Activated T-helper 9 cell treated with anti-CD3 and anti-CD28 coated beads, Interleukin-2, amount 50 U/mL, for 16 hours (primary cell): ENCODE results near the gene HYAL2.

ENCODE experiments used
- DNase-seq: peaks from one replicate; pipeline ENCODE4 v3.0.0-alpha.2; 2020; ENCODE audit warnings: low read depth

Gene HYAL2

DNA sequence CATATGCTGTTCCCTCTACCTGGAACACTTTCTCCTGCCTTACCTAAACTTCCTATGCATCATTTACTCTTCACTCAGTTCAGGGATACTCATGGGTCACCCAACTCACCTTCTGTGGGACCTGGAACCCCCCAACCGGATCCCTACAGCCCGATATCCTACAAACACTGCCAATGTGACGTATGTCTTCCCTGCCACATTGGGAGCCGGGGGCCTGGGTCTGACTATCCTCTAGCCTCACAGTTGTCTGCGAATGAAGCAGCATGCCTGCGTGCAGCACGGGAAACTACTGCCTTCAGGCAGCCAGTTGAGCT, 27.6 kb upstream of the HYAL2 start:
- DNase-seq = no peak

DNA sequence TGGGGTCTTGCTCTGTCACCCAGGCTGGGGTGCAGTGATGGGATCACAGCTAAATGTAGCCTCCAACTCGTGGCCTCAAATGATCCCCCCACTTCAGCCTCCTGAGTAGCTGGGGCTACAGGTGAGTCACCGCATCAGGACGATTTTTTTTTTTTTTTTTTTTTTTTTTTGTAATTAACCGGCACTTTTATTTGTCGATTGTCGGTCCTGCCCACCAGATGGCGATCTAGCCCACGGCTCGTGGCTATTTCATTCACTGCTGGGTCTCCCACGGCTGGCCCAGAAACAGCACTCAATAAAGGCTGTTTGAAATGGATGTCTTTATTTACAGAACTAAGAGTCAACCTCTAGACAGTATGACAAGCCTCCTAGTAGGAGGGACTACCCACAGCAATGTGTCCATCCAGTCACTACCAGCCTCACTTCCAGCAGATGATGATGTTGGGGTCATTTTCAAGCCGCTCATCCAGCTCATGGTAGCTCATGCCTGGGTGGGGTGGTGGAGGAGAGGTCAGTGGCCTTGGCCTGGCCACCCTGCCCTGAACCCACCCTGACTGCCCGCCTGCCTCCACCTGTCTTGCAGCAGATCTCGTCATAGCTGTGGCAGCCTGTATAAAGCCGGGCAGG, 24.8 kb upstream of the HYAL2 start:
- DNase-seq = peak; percentile 63

DNA sequence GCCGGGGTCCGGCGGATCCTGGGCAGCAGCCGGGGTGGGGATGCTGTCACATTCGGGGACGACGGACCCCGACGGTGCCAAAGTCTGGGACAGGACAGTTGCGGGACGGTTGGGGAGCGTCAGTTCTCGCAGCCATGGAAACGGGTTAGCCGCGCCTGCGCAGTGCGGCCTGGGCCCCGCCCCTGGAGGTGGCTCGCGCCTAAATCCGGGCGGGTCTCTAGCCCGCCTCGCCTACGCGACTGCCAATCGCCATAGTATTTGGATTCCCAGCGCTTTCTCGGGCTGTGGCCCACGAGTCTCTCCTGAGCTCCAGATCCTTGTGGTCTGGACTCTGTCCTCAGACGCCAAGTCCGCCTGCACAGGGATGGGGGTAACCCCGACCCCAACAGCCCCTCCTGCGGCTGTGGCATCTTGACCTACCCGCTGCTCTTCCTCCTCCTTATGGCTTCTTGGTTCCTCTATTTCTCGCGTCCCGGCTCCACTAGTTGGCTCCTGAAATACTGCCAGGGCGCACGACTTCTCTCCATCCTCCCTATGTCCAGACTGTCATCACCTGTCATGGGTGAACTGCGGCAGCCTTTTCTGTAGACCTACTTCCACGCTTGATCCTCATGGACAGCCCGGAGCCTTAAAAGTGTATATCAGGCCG, 23.2 kb upstream of the HYAL2 start, which contains the start of gene ZMYND10:
TSS of gene ZMYND10 (minus strand) at position 147 of the 649 bp plus-strand sequence. CDS start 153 bp downstream, outside the sequence.
- peak; percentile 64 for DNase-seq

GRCh38 chr3:50345008-50345407, 22.5 kb upstream of the HYAL2 start:
- DNase-seq = no peak

GRCh38 chr3:50342813-50343633, 20.5 kb upstream of the HYAL2 start:
- DNase-seq = no peak

- DNase-seq = no peak
Measured at GRCh38 chr3:50341996-50342650, 19.6 kb upstream of the HYAL2 start.

- DNase-seq = no peak
Measured at GRCh38 chr3:50341537-50341936, 19.0 kb upstream of the HYAL2 start.

DNA sequence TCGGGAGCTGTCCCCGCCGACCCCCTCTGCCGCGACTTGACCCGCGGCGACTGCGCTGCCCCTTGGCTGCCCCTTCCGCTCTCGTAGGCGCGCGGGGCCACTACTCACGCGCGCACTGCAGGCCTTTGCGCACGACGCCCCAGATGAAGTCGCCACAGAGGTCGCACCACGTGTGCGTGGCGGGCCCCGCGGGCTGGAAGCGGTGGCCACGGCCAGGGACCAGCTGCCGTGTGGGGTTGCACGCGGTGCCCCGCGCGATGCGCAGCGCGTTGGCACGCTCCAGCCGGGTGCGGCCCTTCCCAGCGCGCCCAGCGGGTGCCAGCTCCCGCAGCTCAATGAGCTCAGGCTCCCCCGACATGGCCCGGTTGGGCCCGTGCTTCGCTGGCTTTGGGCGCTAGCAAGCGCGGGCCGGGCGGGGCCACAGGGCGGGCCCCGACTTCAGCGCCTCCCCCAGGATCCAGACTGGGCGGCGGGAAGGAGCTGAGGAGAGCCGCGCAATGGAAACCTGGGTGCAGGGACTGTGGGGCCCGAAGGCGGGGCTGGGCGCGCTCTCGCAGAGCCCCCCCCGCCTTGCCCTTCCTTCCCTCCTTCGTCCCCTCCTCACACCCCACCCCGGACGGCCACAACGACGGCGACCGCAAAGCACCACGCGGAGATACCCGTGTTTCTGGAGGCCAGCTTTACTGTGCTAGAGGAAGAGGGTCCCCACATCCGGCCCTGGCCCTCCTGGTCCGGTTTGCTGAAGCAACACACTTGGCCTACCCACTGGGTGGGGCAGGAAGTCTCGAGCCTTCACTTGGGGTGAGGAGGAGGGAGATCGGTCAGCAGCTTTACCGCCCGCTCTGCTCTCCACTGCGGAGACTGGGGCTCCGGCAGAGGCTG, 18.1 kb upstream of the HYAL2 start, which contains the start of gene RASSF1:
TSS of gene RASSF1 (minus strand) at position 389 of the 882 bp plus-strand sequence. CDS start at position 358, 31 bp downstream.
- peak; percentile 50 for DNase-seq

DNA sequence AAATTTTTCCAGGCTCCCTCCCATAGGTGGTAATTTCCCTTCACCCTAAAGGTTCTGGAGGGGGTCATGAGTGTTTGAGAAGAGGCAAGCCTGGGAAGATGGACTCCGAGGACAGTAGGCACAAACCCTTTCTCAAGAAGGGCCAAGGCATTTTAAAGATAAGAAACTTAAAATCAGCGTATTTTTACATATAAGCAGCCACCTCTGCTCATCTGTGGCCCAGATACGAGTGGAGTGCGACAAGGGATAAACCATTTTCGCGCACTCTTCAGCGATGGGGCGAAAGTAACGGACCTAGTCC, 17.6 kb upstream of the HYAL2 start:
- no peak for DNase-seq

DNA sequence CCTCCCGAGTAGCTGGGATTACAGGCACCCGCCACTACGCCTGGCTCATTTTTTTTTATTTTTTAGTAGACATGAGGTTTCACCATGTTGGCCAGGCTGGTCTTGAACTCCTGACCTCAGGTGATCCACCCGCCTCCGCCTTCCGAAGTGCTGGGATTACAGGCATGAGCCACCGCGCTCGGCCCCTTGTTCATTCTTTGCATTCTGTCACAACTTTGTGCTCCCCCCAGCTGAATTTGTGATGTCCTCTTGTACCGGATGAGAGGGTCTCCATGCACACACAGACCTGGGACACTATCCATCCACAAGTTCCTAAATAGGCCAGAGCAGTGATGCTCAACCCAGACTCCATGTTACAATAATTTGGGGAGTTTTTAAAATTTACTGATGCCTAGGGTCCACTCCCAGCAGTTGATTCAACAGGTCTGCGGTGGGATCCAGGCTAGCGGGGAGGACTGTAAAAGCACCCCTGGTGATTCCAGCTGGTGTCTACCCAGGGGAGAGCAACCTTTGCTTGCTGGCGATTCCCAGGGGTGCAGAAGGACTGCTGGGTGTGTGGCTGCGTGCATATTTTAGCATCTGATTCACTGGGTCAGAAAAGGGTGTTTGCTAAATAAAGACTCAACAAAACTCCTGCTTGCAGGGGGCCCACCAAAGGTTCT, 17.1 kb upstream of the HYAL2 start:
- no peak for DNase-seq

GRCh38 chr3:50338965-50339364, 16.4 kb upstream of the HYAL2 start:
- DNase-seq = no peak

GRCh38 chr3:50337175-50337861, 14.8 kb upstream of the HYAL2 start:
- peak; percentile 94 for DNase-seq

GRCh38 chr3:50336452-50337174, 14.1 kb upstream of the HYAL2 start:
- DNase-seq = no peak

- no peak for DNase-seq
Measured at GRCh38 chr3:50334339-50335075, 12.0 kb upstream of the HYAL2 start.

GRCh38 chr3:50333744-50334328, 11.3 kb upstream of the HYAL2 start:
- DNase-seq = no peak

GRCh38 chr3:50331364-50331907, 8.9 kb upstream of the HYAL2 start:
- no peak for DNase-seq

DNA sequence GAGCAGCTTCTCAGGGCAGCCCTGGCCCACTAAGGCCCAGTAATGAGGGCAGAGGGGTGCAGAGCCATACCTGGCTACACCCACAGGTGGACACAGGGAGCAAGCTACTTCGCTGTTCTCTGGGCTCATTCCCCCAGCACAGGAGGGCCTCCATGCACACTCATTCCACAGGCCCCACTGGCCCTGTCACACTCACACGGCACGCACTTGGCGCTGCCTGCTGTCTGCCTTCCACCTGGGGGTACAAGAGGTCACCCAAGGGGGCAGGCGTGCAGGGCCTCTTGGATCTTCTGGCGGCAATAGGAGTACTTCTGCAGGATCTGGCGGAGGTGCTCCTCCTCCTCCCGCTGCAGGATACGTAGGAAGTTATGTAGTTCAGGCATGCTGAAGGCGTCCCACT, 7.8 kb upstream of the HYAL2 start:
- no peak for DNase-seq

DNA sequence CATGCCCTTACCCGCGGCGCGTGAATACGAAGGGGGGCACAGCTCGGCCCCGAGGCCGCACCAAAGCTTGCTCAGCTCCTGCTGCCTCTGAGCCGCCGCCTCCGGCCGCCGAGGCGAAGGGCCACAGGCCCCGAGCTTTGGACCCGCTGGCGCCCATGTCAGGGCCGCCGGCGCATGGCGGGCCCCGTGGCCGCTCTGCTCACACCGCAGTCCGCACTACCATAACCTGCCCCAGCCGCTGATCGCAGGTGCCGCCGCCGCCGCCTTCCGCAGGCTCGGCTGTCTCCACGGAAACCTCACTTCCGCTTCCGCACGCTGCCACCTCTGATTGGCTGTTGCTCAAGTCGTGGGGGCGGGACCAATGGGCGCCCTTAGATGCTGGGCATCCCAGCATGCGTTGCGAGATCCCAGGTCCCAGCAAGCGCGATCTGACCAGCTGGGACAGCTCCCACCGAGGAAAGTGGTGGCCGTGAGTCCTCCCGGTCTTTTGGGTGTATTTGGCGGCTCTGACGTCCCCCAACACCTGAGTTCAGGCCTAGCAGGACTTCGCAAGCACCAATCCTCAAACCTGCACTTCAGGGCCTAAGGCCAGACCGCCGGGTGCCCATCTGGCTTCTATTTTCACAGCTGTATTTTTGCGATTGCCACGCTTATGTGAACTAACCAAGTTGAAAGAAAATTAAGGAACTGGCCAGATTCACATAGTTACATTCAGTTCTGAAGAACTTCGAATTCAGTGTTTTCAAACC, 5.6 kb upstream of the HYAL2 start, which contains the start of gene TUSC2:
TSS of gene TUSC2 (minus strand) at position 281 of the 749 bp plus-strand sequence. CDS start at position 157, 124 bp downstream.
- peak; percentile 92 for DNase-seq
